ENCODE data around the gene GAPVD1. TPM values are rescaled to one million over a fixed set of nuclear protein-coding genes. Genes with fewer than 3 reads are reported as not detected.

Gene GAPVD1
- total and polyA plus RNA-seq, 2 of the 8 experiments (the other 6 are each of a cell fraction or from before 2014, with no cell fraction given): 5.5 to 40.5 TPM

- TF ChIP-seq POU5F1 (IDR thresholded peaks at IDR 0.05; ENCODE audit: low read depth, low read length): no peak
Observed at GRCh38 chr9:125380406-125380805, 118.8 kb downstream of the GAPVD1 start (continued).
